CD4-positive, alpha-beta T cell (primary cell): Measurements from ENCODE around the gene EFEMP2. TPM values are rescaled to one million over a fixed set of nuclear protein-coding genes. Genes with fewer than 3 reads are reported as not detected.

ENCODE experiments used
- ATAC-seq: fragments of 200-7000 bp; cut with Tn5 transposase; one replicate; pipeline ENCODE4 v1.10.0; 2022; ENCODE audit warnings: mild to moderate bottlenecking; ENCODE audit not compliant: poor library complexity
- CTCF ChIA-PET: fragments of 350-600 bp; sonication (Branson Sonifier 250); formaldehyde crosslinking; loops from one replicate; lab custom pipeline; 2021; ENCODE audit warnings: antibody characterized with exemption, inconsistent platforms; lab: Charles Lee
- POLR2A ChIA-PET: fragments of 350-600 bp; sonication (Branson Sonifier 250); formaldehyde crosslinking; loops from one replicate; lab custom pipeline; 2021; ENCODE audit warnings: antibody characterized with exemption, inconsistent platforms; lab: Charles Lee
- DNase-seq, 14 experiments: peaks; one replicate each; pipeline ENCODE4 v3.0.0-alpha.2; 2013 to 2020; ENCODE audit warnings: mixed read lengths in 2 of 14
- H3K27ac ChIP-seq, 2 donors: one replicate each; pipeline versions ENCODE4 v1.5.1 to v1.7.0; 2013; ENCODE audit warnings: low read length in 2 of 2, low read depth in 1 of 2, mild to moderate bottlenecking in 1 of 2
- H3K27me3 ChIP-seq, 2 experiments: 1 replicate in 1 of 2; 2 replicates in 1 of 2; pipeline versions ENCODE4 v1.6.1 to v1.7.0; 2013; ENCODE audit warnings: low read length in 2 of 2, control low read depth in 1 of 2, mild to moderate bottlenecking in 1 of 2, moderate library complexity in 1 of 2; ENCODE audit not compliant: insufficient read depth in 2 of 2, control insufficient read depth in 1 of 2
- H3K36me3 ChIP-seq: one replicate; pipeline ENCODE4 v1.6.1; 2013; ENCODE audit warnings: low read length, control low read depth; ENCODE audit not compliant: insufficient read depth
- H3K4me1 ChIP-seq: one replicate; pipeline ENCODE4 v1.6.1; 2013; ENCODE audit warnings: low read length, control low read depth; ENCODE audit not compliant: insufficient read depth
- H3K4me3 ChIP-seq: one replicate; pipeline ENCODE4 v1.5.1; 2013; ENCODE audit warnings: mild to moderate bottlenecking, low read length, moderate library complexity
- H3K9me3 ChIP-seq, 2 experiments: 1 replicate in 1 of 2; 2 replicates in 1 of 2; pipeline versions ENCODE4 v1.6.1 to v1.7.0; 2013; ENCODE audit warnings: low read length in 2 of 2, mild to moderate bottlenecking in 2 of 2, control low read depth in 1 of 2, moderate library complexity in 1 of 2; ENCODE audit not compliant: control insufficient read depth in 1 of 2, insufficient read depth in 1 of 2
- H3K27ac Mint-ChIP-seq: one replicate; pipeline ENCODE4 v1.8.0; 2020; ENCODE audit warnings: mixed read lengths
- H3K27me3 Mint-ChIP-seq: one replicate; pipeline ENCODE4 v1.8.0; 2021; ENCODE audit warnings: mixed read lengths
- H3K36me3 Mint-ChIP-seq: one replicate; pipeline ENCODE4 v1.8.0; 2021; ENCODE audit warnings: low read depth, mixed read lengths
- H3K4me1 Mint-ChIP-seq: one replicate; pipeline ENCODE4 v1.8.0; 2021; ENCODE audit warnings: low read depth, mixed read lengths
- H3K4me3 Mint-ChIP-seq: one replicate; pipeline ENCODE4 v1.8.0; 2020; ENCODE audit warnings: mild to moderate bottlenecking, mixed read lengths
- H3K9me3 Mint-ChIP-seq: one replicate; pipeline ENCODE4 v1.8.0; 2020; ENCODE audit warnings: mixed read lengths
- CTCF ChIP-seq: fragments of 200-600 bp; IDR thresholded peaks from one replicate; pipeline ENCODE4 v1.8.0; 2022; ENCODE audit warnings: antibody characterized with exemption, mild to moderate bottlenecking
- intact Hi-C, 2 experiments: fragments of 100-400 bp; cut with DNase I in 1 of 2; cut with micrococcal nuclease in 1 of 2; formaldehyde crosslinking; loops; one replicate each; pipeline versions ENCODE4 v1.15.1 to v1.9.0; 2023 to 2025; cut with DNase I, micrococcal nuclease
- total RNA-seq, 174 experiments: library from RNA in 2 of 174; stranded (reverse) in 2 of 174; gene quantifications; one replicate each; pipeline ENCODE4 v1.2.3 and lab custom pipeline; 2021 to 2026

EFEMP2 gene
- total RNA-seq, 2 experiments from 2014 or later = 5.2 to 5.9 TPM

DNA sequence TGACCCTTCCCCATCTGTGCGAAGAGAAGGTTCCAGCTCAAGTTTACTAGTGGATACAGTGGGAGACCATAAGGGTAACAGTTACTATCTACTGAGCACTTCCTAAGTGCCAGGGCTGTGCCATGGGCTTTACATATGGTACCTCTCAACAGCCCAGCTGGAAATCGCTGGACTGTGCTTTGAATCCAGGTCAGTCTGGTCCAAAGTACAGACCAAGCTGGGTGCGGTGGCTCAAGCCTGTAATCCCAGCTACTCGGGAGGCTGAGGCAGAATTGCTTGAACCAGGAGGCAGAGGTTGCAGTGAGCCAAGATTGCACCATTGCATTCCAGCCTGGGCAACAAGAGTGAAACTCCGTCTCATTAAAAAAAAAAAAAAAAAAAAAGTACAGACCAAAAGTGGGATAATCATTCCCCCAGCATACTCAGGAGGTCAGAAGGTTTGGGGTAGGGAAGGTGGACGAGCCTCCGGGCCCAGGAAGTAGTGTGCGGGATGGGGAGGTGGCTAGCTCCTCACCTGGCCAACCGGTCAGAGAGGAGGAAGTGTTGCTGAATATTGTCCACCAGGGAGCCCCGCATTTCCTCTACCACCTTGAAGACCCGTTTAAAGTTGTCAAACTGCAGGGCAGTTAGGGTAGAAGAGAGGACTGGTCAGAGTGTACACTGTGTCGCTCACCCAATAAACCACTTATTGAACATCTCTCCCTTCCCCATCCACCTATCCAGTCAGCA lies 13.4 kb upstream of the EFEMP2 start:
- Mint-ChIP-seq H3K36me3 (peaks cover 53% of the 10 kb centered on the region), H3K9me3 (no peaks in the 10 kb centered on the region), H3K27me3 (no peaks in the 10 kb centered on the region), H3K27ac (peak overlapping the region; percentile 95), H3K4me3 (peak overlapping the region; percentile 87), H3K4me1 (peaks cover 48% of the 10 kb centered on the region)
- ATAC-seq = no peak
- Histone ChIP-seq H3K27ac (no peak overlapping the region), H3K27me3 (no peaks in the 10 kb centered on the region), H3K4me3 (no peak overlapping the region), H3K36me3 (peaks cover 35% of the 10 kb centered on the region), H3K4me1 (peaks cover 51% of the 10 kb centered on the region), H3K9me3 (no peaks in the 10 kb centered on the region)
- ChIA-PET POLR2A (interaction anchor here (0.8 to 3.0 kb wide), 6 partner anchors 8 to 174 kb away, joined by 3 to 56 read pairs (median 6); partner anchors contain the start of genes BANF1, CFL1, EIF1AD and FOSL1), CTCF (interaction anchor here (0.7 to 5.2 kb wide), 4 partner anchors 26 to 498 kb away, joined by 4 to 80 read pairs (median 21); partner anchors contain the start of genes CFL1 and MUS81)
- TF ChIP-seq CTCF = no peak
- peak in 1 of 14 experiments; percentile 17 for DNase-seq
- intact Hi-C loops = loop anchor here in 1 of 2 experiments (10.0 kb wide), 1 partner anchor 171 kb away; the partner anchor contains the start of gene KAT5

GRCh38 chr11:65885231-65885630 lies 12.6 kb upstream of the EFEMP2 start:
- Mint-ChIP-seq H3K4me3 (no peak overlapping the region), H3K27me3 (no peaks in the 10 kb centered on the region), H3K27ac (peak overlapping the region; percentile 75), H3K4me1 (peaks cover 51% of the 10 kb centered on the region), H3K36me3 (peaks cover 52% of the 10 kb centered on the region), H3K9me3 (no peaks in the 10 kb centered on the region)
- CTCF ChIA-PET = interaction anchor here (0.7 to 3.5 kb wide), 31 partner anchors 7 to 497 kb away, joined by 3 to 37 read pairs (median 5); partner anchors contain the start of genes BANF1, C11orf68, CFL1 and DRAP1
- DNase-seq = no peak
- Histone ChIP-seq H3K27me3 (no peaks in the 10 kb centered on the region), H3K36me3 (peaks cover 35% of the 10 kb centered on the region), H3K4me3 (no peak overlapping the region), H3K27ac (no peak overlapping the region), H3K4me1 (peaks cover 54% of the 10 kb centered on the region), H3K9me3 (no peaks in the 10 kb centered on the region)
- intact Hi-C loops = loop anchor here in 1 of 2 experiments (10.0 kb wide), 1 partner anchor 170 kb away; the partner anchor contains the start of gene KAT5
- POLR2A ChIA-PET = interaction anchor here (0.6 to 3.0 kb wide), 15 partner anchors 9 to 388 kb away, joined by 3 to 56 read pairs (median 5); partner anchors contain the start of genes BANF1, CFL1, EIF1AD and FOSL1
- TF ChIP-seq CTCF = no peak
- no peak for ATAC-seq

GRCh38 chr11:65884716-65885092 lies 12.1 kb upstream of the EFEMP2 start:
- H3K4me1 ChIP-seq = peaks cover 54% of the 10 kb centered on the region
- no peak overlapping the region for H3K4me3 ChIP-seq
- Mint-ChIP-seq H3K4me3 (peak overlapping the region; percentile 84), H3K27me3 (no peaks in the 10 kb centered on the region), H3K27ac (peak overlapping the region; percentile 75), H3K36me3 (peaks cover 48% of the 10 kb centered on the region), H3K9me3 (no peaks in the 10 kb centered on the region), H3K4me1 (peaks cover 49% of the 10 kb centered on the region)
- H3K27ac ChIP-seq = no peak overlapping the region
- no peaks in the 10 kb centered on the region for H3K9me3 ChIP-seq
- POLR2A ChIA-PET = interaction anchor here (0.7 to 3.0 kb wide), 14 partner anchors 9 to 388 kb away, joined by 3 to 56 read pairs (median 6); partner anchors contain the start of genes BANF1, CFL1, EIF1AD and KAT5
- DNase-seq (peak; percentile 69 to 91 (median 80)), ATAC-seq (peak; percentile 47)
- intact Hi-C loops = loop anchor here (1.0 to 10.0 kb wide), 3 partner anchors 24 to 170 kb away; partner anchors contain the start of genes KAT5 (in 1 of the 2) and MUS81 (in 1 of the 2)
- peak; percentile 99 for TF ChIP-seq CTCF
- peaks cover 35% of the 10 kb centered on the region for H3K36me3 ChIP-seq
- CTCF ChIA-PET = interaction anchor here (0.7 to 3.5 kb wide), 34 partner anchors 8 to 173 kb away, joined by 3 to 37 read pairs (median 5); partner anchors contain the start of genes BANF1, C11orf68, CFL1 and DRAP1
- no peaks in the 10 kb centered on the region for H3K27me3 ChIP-seq
